Dedifferentiated amniotic fluid mesenchymal stem cell (primary cell): ENCODE measurements around the gene AGAP1.

ENCODE experiments used
- DNase-seq: peaks from one replicate; pipeline ENCODE4 v3.0.0-alpha.2; 2016; ENCODE audit errors: extremely low spot score

AGAP1 gene

GRCh38 chr2:235690082-235690808 lies 196.4 kb downstream of the AGAP1 start:
- no peak for DNase-seq

- no peak for DNase-seq
These were observed 197.1 kb downstream of the AGAP1 start for GRCh38 chr2:235690809-235691450.

- no peak for DNase-seq
These were observed 198.2 kb downstream of the AGAP1 start for GRCh38 chr2:235692076-235692475.

- no peak for DNase-seq
These were observed 198.9 kb downstream of the AGAP1 start for GRCh38 chr2:235692671-235693171.

DNA sequence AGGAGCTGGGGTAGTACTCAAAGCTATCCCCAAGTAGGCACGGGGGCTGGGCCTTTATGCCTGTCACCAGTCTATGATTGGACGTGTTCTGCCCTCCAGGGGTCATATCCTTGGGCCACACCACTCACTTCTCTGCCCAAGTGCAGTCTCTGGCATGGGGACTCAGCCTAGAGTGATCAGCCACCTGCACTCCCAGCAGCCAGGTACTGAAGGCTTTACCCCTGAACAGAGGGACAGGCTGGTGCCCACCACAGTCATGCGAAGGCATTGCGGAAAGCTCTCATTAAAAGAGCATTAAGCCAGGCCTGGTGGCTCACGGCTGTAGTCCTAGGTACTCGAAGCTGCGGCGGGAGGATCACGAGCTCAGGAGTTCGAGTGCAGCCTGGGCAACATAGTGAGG lies 199.4 kb downstream of the AGAP1 start:
- no peak for DNase-seq

- no peak for DNase-seq
These were observed 201.1 kb downstream of the AGAP1 start for GRCh38 chr2:235694721-235695601.

DNA sequence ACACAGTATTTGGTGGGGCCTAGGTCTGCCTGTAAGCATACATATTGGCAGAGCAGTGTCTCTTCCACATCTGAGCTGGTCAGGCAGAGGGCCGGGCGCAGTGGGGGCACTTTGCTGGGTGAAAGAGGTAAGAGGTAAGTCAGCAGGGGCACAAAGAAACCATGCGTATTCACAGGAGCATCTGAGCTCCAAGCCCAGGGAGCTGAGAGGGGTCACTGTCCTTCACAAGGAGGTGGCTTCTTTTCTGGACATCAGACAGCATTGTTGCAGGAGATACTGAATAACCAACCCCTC lies 201.7 kb downstream of the AGAP1 start:
- DNase-seq: no peak

DNA sequence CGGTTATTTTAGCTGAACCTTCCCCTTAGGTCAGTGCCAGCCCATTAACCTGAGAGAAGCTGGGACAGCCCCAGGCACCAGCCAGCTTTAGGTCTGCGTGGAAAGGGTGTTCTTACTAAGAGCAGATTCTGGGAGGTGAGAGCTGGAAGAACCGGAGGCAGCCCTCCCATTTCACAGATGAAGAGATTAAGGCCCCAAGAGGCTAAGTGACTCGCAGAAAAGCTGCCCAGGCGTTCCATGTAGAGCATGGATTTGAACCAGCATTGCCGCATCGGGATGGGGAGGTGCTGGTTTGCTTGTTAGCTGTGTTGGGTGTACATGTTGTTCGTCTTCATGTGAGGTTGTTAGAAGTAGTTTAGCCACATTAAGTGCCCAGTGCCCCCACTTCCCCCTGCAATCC lies 203.2 kb downstream of the AGAP1 start:
- DNase-seq: no peak

DNA sequence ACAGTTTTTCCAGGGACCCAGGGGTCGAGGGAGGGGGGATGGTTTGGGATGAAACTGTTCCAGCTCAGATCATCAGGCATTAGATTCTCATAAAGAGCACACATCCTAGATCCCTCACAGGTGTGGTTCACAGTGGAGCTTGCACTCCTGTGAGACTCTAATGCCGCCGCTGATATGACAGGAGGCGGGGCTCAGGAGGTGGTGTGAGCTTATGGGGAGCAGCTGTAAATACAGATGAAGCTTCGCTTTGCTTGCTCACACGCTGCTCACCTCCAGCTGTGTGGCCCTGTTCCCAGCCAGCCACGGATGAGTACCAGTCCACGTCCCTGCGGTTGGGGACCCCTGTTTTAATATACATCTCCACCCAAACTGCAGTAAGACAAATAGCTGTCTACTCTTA lies 204.2 kb downstream of the AGAP1 start:
- DNase-seq: no peak

DNA sequence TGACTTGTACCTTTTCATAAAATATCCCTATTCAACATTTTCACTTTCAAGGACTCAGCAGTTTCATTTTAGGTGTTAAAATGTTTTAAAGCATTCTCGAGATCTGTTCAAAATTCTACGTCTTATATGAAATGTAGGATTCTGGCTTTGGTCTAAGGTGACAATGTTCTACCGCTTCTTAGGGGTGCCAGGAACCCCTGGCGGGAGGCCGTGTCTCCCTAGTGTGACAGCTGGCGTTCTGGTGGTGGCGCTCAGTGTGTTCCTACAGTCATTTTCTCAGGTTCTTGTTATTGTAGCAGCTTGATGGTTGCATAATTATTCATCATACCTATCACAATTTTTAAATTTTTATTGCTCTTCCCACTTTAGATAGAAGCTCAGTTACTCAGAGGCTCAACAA lies 204.6 kb downstream of the AGAP1 start:
- no peak for DNase-seq

DNA sequence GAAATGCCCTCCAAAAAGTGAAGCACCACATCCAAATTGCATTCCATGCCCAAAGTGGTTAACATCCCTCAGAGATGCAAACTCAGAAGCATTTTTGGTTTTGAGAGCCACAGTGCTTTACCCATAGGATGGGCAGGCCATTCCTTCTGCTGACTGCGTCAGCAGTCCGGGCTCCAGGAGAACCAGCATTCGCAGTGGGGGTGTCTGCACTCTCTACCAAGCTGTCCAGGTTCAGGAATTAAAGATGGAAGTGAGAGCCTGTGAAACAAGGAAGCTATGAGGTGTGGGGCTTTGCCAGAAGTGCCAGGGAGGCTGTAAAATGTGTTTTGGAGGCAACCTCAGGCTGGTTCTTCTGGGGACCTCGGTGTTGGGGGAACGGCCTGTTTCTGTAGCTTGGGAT lies 205.7 kb downstream of the AGAP1 start:
- no peak for DNase-seq

- no peak for DNase-seq
These were observed 207.6 kb downstream of the AGAP1 start for GRCh38 chr2:235701206-235701981.

GRCh38 chr2:235702186-235702585 lies 208.3 kb downstream of the AGAP1 start:
- DNase-seq: no peak

- no peak for DNase-seq
These were observed 210.0 kb downstream of the AGAP1 start for GRCh38 chr2:235703711-235704295.

GRCh38 chr2:235705296-235705695 lies 211.5 kb downstream of the AGAP1 start:
- no peak for DNase-seq

GRCh38 chr2:235706506-235706905 lies 212.7 kb downstream of the AGAP1 start:
- no peak for DNase-seq

- no peak for DNase-seq
These were observed 213.7 kb downstream of the AGAP1 start for GRCh38 chr2:235707411-235708096.

GRCh38 chr2:235709124-235709813 lies 215.4 kb downstream of the AGAP1 start:
- DNase-seq: no peak

- no peak for DNase-seq
These were observed 216.4 kb downstream of the AGAP1 start for GRCh38 chr2:235709969-235710879.
